ENCODE measurements around the gene HYOU1.

DNA sequence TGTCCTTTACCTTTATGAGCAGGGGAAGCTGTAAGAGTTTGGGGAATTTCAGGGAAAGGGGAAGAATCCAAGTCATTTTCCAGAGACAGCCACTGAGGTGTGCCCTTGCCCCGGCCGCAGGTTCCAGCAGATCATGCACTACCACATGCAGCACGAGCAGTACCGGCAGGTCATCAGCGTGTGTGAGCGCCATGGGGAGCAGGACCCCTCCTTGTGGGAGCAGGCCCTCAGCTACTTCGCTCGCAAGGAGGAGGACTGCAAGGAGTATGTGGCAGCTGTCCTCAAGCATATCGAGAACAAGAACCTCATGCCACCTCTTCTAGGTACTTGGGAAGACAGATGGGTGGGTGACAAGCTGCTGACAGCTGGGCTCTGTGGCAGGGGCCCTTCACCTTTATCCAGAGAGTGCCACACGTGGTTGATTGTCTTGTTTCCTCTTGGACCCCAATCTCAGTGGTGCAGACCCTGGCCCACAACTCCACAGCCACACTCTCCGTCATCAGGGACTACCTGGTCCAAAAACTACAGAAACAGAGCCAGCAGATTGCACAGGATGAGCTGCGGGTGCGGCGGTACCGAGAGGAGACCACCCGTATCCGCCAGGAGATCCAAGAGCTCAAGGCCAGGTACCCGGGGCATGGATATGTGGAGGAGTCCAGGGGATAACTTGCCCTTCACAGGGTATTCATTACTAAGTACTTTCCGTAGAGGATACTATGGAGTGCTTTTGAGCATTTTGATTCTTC is 21.8 kb upstream of the HYOU1 start:
- no peak for TF ChIP-seq POLR2A (IDR thresholded peaks at IDR 0.05)
- TF ChIP-seq, protein P1, sequence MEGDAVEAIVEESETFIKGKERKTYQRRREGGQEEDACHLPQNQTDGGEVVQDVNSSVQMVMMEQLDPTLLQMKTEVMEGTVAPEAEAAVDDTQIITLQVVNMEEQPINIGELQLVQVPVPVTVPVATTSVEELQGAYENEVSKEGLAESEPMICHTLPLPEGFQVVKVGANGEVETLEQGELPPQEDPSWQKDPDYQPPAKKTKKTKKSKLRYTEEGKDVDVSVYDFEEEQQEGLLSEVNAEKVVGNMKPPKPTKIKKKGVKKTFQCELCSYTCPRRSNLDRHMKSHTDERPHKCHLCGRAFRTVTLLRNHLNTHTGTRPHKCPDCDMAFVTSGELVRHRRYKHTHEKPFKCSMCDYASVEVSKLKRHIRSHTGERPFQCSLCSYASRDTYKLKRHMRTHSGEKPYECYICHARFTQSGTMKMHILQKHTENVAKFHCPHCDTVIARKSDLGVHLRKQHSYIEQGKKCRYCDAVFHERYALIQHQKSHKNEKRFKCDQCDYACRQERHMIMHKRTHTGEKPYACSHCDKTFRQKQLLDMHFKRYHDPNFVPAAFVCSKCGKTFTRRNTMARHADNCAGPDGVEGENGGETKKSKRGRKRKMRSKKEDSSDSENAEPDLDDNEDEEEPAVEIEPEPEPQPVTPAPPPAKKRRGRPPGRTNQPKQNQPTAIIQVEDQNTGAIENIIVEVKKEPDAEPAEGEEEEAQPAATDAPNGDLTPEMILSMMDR (IDR thresholded peaks at IDR 0.05), result no peak
- no peak for TF ChIP-seq POLR2AphosphoS5 (IDR thresholded peaks at IDR 0.05)
